H1 (cell line): ENCODE measurements around the gene RGP1. TPM values are rescaled to one million over a fixed set of nuclear protein-coding genes. Genes with fewer than 3 reads are reported as not detected.

Experiments
- CTCF ChIA-PET: fragments of 300-600 bp; sonication (Branson Sonifier 250); formaldehyde crosslinking; loops from one replicate; lab custom pipeline; 2021; ENCODE audit not compliant: partially characterized antibody; lab: Charles Lee
- POLR2A ChIA-PET: fragments of 300-600 bp; sonication (Branson Sonifier 250); formaldehyde crosslinking; loops from one replicate; lab custom pipeline; 2021; ENCODE audit warnings: inconsistent platforms; ENCODE audit not compliant: partially characterized antibody; lab: Charles Lee
- DNase-seq, 2 experiments: peaks; one replicate each; pipeline versions ENCODE4 v3.0.0 to v3.0.0-alpha.2; 2010 to 2022; ENCODE audit warnings: low spot score in 2 of 2, low read depth in 1 of 2, mixed read lengths in 1 of 2
- FAIRE-seq: peaks from 2 replicates; lab custom pipeline; 2011; peaks lifted over from hg19 to GRCh38; lab: Jason Lieb, UNC
- H2AFZ ChIP-seq: 2 replicates; pipeline ENCODE4 v1.8.1; 2012; ENCODE audit warnings: low read length, inconsistent platforms
- H2AK5ac ChIP-seq: 2 replicates; pipeline ENCODE4 v1.6.1; 2013; ENCODE audit warnings: low read depth, low read length
- H2BK120ac ChIP-seq: replicated peaks from 2 replicates; pipeline ENCODE3; 2013; ENCODE audit warnings: low read depth, low read length, inconsistent platforms
- H2BK12ac ChIP-seq: 2 replicates; pipeline ENCODE4 v1.6.1; 2013; ENCODE audit warnings: low read depth, low read length
- H2BK15ac ChIP-seq: 2 replicates; pipeline ENCODE4 v1.6.1; 2013; ENCODE audit warnings: low read length
- H2BK20ac ChIP-seq: 2 replicates; pipeline ENCODE4 v1.6.1; 2013; ENCODE audit warnings: low read length
- H2BK5ac ChIP-seq: 2 replicates; pipeline ENCODE4 v1.6.1; 2013; ENCODE audit warnings: low read depth, low read length
- H3K14ac ChIP-seq: 2 replicates; pipeline ENCODE4 v1.6.1; 2013; ENCODE audit warnings: inconsistent platforms; ENCODE audit not compliant: insufficient read length
- H3K18ac ChIP-seq: 2 replicates; pipeline ENCODE4 v1.6.1; 2013; ENCODE audit warnings: low read length; ENCODE audit errors: extremely low read depth
- H3K23ac ChIP-seq: 2 replicates; pipeline ENCODE4 v1.6.1; 2013; ENCODE audit warnings: inconsistent platforms; ENCODE audit not compliant: insufficient read length
- H3K23me2 ChIP-seq: 2 replicates; pipeline ENCODE4 v1.6.1; 2013; ENCODE audit warnings: low read depth, low read length
- H3K27ac ChIP-seq: 2 replicates; pipeline ENCODE4 v1.6.1; 2011; ENCODE audit warnings: low read depth, low read length, inconsistent platforms
- H3K27me3 ChIP-seq, 4 experiments: replicated peaks in 1 of 4; 1 replicate in 1 of 4; 2 replicates in 3 of 4; pipeline versions ENCODE4 v1.6.1 to v1.8.1; 2011 to 2013; ENCODE audit warnings: low read length in 3 of 4, mild to moderate bottlenecking in 3 of 4, inconsistent platforms in 2 of 4, mixed read lengths in 2 of 4, moderate library complexity in 1 of 4; ENCODE audit not compliant: control insufficient read depth in 3 of 4, insufficient read depth in 3 of 4; ENCODE audit errors: extremely low read depth in 1 of 4
- H3K36me3 ChIP-seq, 4 experiments: 2 replicates each; pipeline versions ENCODE4 v1.6.1 to v1.8.1; 2011 to 2013; ENCODE audit warnings: mild to moderate bottlenecking in 4 of 4, low read length in 3 of 4, moderate library complexity in 2 of 4, control low read depth in 1 of 4, inconsistent platforms in 1 of 4; ENCODE audit not compliant: insufficient read depth in 4 of 4, control insufficient read depth in 2 of 4
- H3K4ac ChIP-seq: replicated peaks from 2 replicates; pipeline ENCODE3; 2013; ENCODE audit warnings: low read length, low read depth, mixed read lengths, inconsistent platforms; ENCODE audit not compliant: insufficient read length
- H3K4me1 ChIP-seq, 4 experiments: replicated peaks in 1 of 4; 1 replicate in 1 of 4; 2 replicates in 3 of 4; pipeline versions ENCODE4 v1.6.1 to v1.8.1; 2011 to 2013; ENCODE audit warnings: low read length in 3 of 4, inconsistent platforms in 2 of 4, mixed read lengths in 1 of 4; ENCODE audit not compliant: insufficient read depth in 4 of 4, control insufficient read depth in 3 of 4
- H3K4me2 ChIP-seq, 2 experiments: 2 replicates each; pipeline versions ENCODE4 v1.6.1 to v1.8.1; 2011 to 2013; ENCODE audit warnings: low read depth in 2 of 2, low read length in 2 of 2, control low read depth in 1 of 2, inconsistent platforms in 1 of 2, mild to moderate bottlenecking in 1 of 2; ENCODE audit not compliant: insufficient read depth in 1 of 2
- H3K4me3 ChIP-seq, 4 experiments: fragments of 200-600, 300-600 bp in 1 of 4; sonication (generic), shearing (Covaris generic), sonication (Bioruptor Twin) in 1 of 4; 2 replicates each; pipeline versions ENCODE4 v1.5.1 to v1.8.1; 2011 to 2016; ENCODE audit warnings: low read length in 4 of 4, low read depth in 3 of 4, control low read depth in 2 of 4, inconsistent platforms in 2 of 4, mild to moderate bottlenecking in 2 of 4, mixed read lengths in 1 of 4, moderate library complexity in 1 of 4; ENCODE audit not compliant: insufficient read depth in 2 of 4; ENCODE audit errors: extremely low read depth in 1 of 4
- H3K56ac ChIP-seq: replicated peaks from 2 replicates; pipeline ENCODE3; 2013; ENCODE audit warnings: low read depth, mild to moderate bottlenecking, mixed read lengths, low read length, inconsistent platforms; ENCODE audit not compliant: insufficient read length
- H3K79me1 ChIP-seq: 2 replicates; pipeline ENCODE4 v1.6.1; 2013; ENCODE audit warnings: low read depth, low read length, control low read depth
- H3K79me2 ChIP-seq, 2 experiments: 2 replicates each; pipeline versions ENCODE4 v1.6.1 to v1.8.1; 2012 to 2013; ENCODE audit warnings: low read length in 2 of 2, mild to moderate bottlenecking in 2 of 2, inconsistent platforms in 1 of 2; ENCODE audit not compliant: insufficient read depth in 2 of 2, control insufficient read depth in 1 of 2
- H3K9ac ChIP-seq, 4 experiments: replicated peaks in 1 of 4; 1 replicate in 1 of 4; 2 replicates in 3 of 4; pipeline versions ENCODE4 v1.6.1 to v1.8.1; 2011 to 2013; ENCODE audit warnings: low read depth in 3 of 4, low read length in 3 of 4, control low read depth in 2 of 4, mild to moderate bottlenecking in 2 of 4, moderate library complexity in 2 of 4, inconsistent platforms in 1 of 4; ENCODE audit errors: extremely low read depth in 1 of 4
- H3K9me3 ChIP-seq, 2 experiments: 2 replicates each; pipeline versions ENCODE4 v1.6.1 to v1.8.1; 2012 to 2013; ENCODE audit warnings: mild to moderate bottlenecking in 2 of 2, moderate library complexity in 2 of 2, control low read depth in 1 of 2, inconsistent platforms in 1 of 2, low read depth in 1 of 2, low read length in 1 of 2, mixed read lengths in 1 of 2; ENCODE audit not compliant: insufficient read depth in 2 of 2
- H4K20me1 ChIP-seq, 2 experiments: replicated peaks in 1 of 2; 2 replicates each; pipeline versions ENCODE3 to v1.8.1; 2011 to 2013; ENCODE audit warnings: inconsistent platforms in 2 of 2, low read length in 2 of 2, mild to moderate bottlenecking in 1 of 2; ENCODE audit not compliant: insufficient read depth in 2 of 2, control insufficient read depth in 1 of 2
- H4K5ac ChIP-seq: 2 replicates; pipeline ENCODE4 v1.6.1; 2013; ENCODE audit warnings: low read length, low read depth, mixed read lengths, inconsistent platforms; ENCODE audit not compliant: insufficient read length
- H4K8ac ChIP-seq: 2 replicates; pipeline ENCODE4 v1.8.0; 2013; ENCODE audit warnings: mild to moderate bottlenecking, moderate library complexity, low read length, inconsistent platforms; ENCODE audit not compliant: insufficient read depth; ENCODE audit errors: extremely low read depth
- H4K91ac ChIP-seq: replicated peaks from 2 replicates; pipeline ENCODE3; 2013; ENCODE audit warnings: low read length, mixed read lengths, inconsistent platforms; ENCODE audit not compliant: insufficient read length
- CTBP2 ChIP-seq: IDR thresholded peaks from 2 replicates; pipeline ENCODE4 v1.7.0; 2011; ENCODE audit warnings: borderline replicate concordance, mild to moderate bottlenecking, moderate library complexity, mixed read lengths, low read length; ENCODE audit not compliant: insufficient read depth, insufficient read length
- FOSL1 ChIP-seq: IDR thresholded peaks from 2 replicates; pipeline ENCODE4 v1.6.1; 2011; ENCODE audit warnings: mild to moderate bottlenecking, low read depth, low read length, moderate library complexity; ENCODE audit not compliant: insufficient read depth
- KDM1A ChIP-seq: fragments of 200-600, 300-600 bp; sonication (generic); IDR thresholded peaks from 2 replicates; pipeline ENCODE4 v1.7.1; 2016; ENCODE audit warnings: mild to moderate bottlenecking, low read length, borderline replicate concordance
- NRF1 ChIP-seq: IDR thresholded peaks from 2 replicates; pipeline ENCODE4 v1.6.1; 2011; ENCODE audit warnings: mild to moderate bottlenecking, low read depth, low read length, improper control_type of control experiment
- RBBP5 ChIP-seq: IDR thresholded peaks from 2 replicates; pipeline ENCODE4 v1.7.1; 2012; ENCODE audit warnings: low read depth, mild to moderate bottlenecking, inconsistent platforms, low read length, moderate library complexity, borderline replicate concordance
- RFX5 ChIP-seq: IDR thresholded peaks from 2 replicates; pipeline ENCODE4 v1.6.1; 2011; ENCODE audit warnings: low read depth, low read length, improper control_type of control experiment, borderline replicate concordance
- SIRT6 ChIP-seq: IDR thresholded peaks from one replicate; pipeline ENCODE4 v1.7.1; 2012; ENCODE audit warnings: low read length, inconsistent platforms
- SP4 ChIP-seq: IDR thresholded peaks from 2 replicates; pipeline ENCODE4 v1.6.1; 2012; ENCODE audit warnings: low read length, inconsistent platforms
- SRF ChIP-seq: IDR thresholded peaks from 2 replicates; pipeline ENCODE4 v1.6.1; 2011; ENCODE audit warnings: mild to moderate bottlenecking, low read depth, low read length, moderate library complexity
- TAF7 ChIP-seq: optimal IDR thresholded peaks from 2 replicates; pipeline ENCODE3; 2011; ENCODE audit warnings: low read depth, mild to moderate bottlenecking, inconsistent platforms, low read length, moderate library complexity, borderline replicate concordance
- TBP ChIP-seq: IDR thresholded peaks from 2 replicates; pipeline ENCODE4 v1.6.1; 2011; ENCODE audit warnings: low read depth, low read length, improper control_type of control experiment
- WGBS, 2 experiments: shearing (Covaris generic) in 1 of 2; methylation state at CpG; one replicate each; pipeline versions ENCODE4 v1.1.6 to v1.1.7; 2013 to 2015; ENCODE audit warnings: low lambda C conversion rate in 2 of 2, mixed read lengths in 2 of 2, inconsistent platforms in 1 of 2, low coverage in 1 of 2, missing lambda C conversion rate in 1 of 2; ENCODE audit not compliant: insufficient replicate concordance in 2 of 2, insufficient coverage in 1 of 2, insufficient read length in 1 of 2; ENCODE audit errors: extremely low coverage in 1 of 2, missing lambda C conversion rate in 1 of 2; 5-methylcytosine and 5-hydroxymethylcytosine counted together
- polyA plus RNA-seq, 7 experiments: library from polyadenylated mRNA; depleted of rRNA in 3 of 7; stranded (reverse) in 5 of 7; unstranded in 2 of 7; fragments of >200 nt in 5 of 7; fragments of 200-250 nt in 2 of 7; gene quantifications; 1 replicate in 5 of 7; 2 replicates in 1 of 7; 4 replicates in 1 of 7; pipeline versions ENCODE4 v1.2.1 to v1.2.3, GENCODE V29; 2011 to 2013; ENCODE audit warnings: missing spikeins in 2 of 7, mixed read lengths in 2 of 7
- total RNA-seq: library from RNA; stranded (reverse); fragmentation: NEBNext Ultra II Directional; extraction: Animal tissue kit (Norgen Biotek cat#: 25700); gene quantifications from 2 replicates; pipeline ENCODE4 v1.2.1, GENCODE V29; 2021
- TF ChIP-seq, protein P1 (sequence below): IDR thresholded peaks from 2 replicates; pipeline ENCODE4 v1.6.1; 2011; ENCODE audit warnings: low read depth, mild to moderate bottlenecking, low read length; ENCODE audit not compliant: insufficient read depth

Gene RGP1
- total and polyA plus RNA-seq, 2 of the 8 experiments (the other 6 are each of a cell fraction or from before 2014, with no cell fraction given), result 11.8 to 22.7 TPM

DNA sequence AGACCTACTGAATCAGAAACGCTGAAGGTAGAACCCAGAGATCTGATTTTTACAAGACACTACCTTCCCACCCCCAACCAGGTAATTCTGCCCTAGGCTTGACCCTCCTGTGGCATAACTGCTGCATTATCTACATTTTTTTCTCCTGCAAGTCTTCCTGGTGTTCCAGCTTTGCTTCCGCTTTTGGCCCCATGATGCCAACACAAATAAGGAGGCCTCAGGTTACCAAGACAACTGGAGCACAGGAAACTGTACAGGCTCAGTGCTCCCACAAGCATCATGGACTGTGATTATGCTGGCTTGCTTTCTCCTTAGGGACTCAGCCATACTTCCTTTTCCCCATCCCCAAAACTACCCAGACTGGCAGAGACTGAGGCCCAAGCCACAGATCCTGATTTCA lies 11.6 kb downstream of the RGP1 start:
- Histone ChIP-seq H3K79me1 (no peaks in the 10 kb centered on the region), H3K9ac (no peak overlapping the region), H4K91ac (no peak overlapping the region), H2AK5ac (no peak overlapping the region), H2BK12ac (no peak overlapping the region), H2BK15ac (no peak overlapping the region), H4K20me1 (no peaks in the 10 kb centered on the region), H3K36me3 (no peaks in the 10 kb centered on the region), H3K4ac (no peak overlapping the region), H3K56ac (no peak overlapping the region), H3K18ac (no peak overlapping the region), H3K4me1 (peaks cover 0 to 5% (median 0%) of the 10 kb centered on the region in 4 experiments; a peak in 2 of 7 replicates), H2BK20ac (no peak overlapping the region), H3K27me3 (no peaks in the 10 kb centered on the region), H3K27ac (no peak overlapping the region), H4K5ac (no peak overlapping the region), H3K4me3 (no peak overlapping the region), H3K9me3 (no peaks in the 10 kb centered on the region), H3K23ac (no peak overlapping the region), H4K8ac (no peak overlapping the region), H3K23me2 (no peaks in the 10 kb centered on the region; the same call in 1 of the 2 replicates), H3K79me2 (peaks cover 0 to 24% of the 10 kb centered on the region in 2 experiments; a peak in 2 of 4 replicates), H3K4me2 (no peak overlapping the region), H2BK5ac (no peak overlapping the region), H2AFZ (no peak overlapping the region), H2BK120ac (no peak overlapping the region), H3K14ac (no peak overlapping the region)
- TF ChIP-seq SRF (no peak), NRF1 (no peak), RFX5 (no peak), RBBP5 (no peak), TAF7 (no peak), FOSL1 (no peak), KDM1A (no peak), TBP (no peak), SIRT6 (no peak), CTBP2 (no peak), SP4 (no peak)
- TF ChIP-seq, protein P1, sequence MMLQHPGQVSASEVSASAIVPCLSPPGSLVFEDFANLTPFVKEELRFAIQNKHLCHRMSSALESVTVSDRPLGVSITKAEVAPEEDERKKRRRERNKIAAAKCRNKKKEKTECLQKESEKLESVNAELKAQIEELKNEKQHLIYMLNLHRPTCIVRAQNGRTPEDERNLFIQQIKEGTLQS, result no peak
- CTCF ChIA-PET, result interaction anchor here (1.0 to 1.8 kb wide), 6 partner anchors 15 to 78 kb away, joined by 3 to 4 read pairs (median 4); no protein-coding TSS in a partner anchor
- WGBS, 2 experiments, result 84% methylated on average over 2 of the region's 2 CpGs; no CpG with 5 or more reads in 1 of the 2 experiments
- DNase-seq, result no peak
- POLR2A ChIA-PET, result interaction anchor here (0.8 to 1.6 kb wide), 6 partner anchors 8 to 95 kb away, joined by 3 to 4 read pairs (median 3); no protein-coding TSS in a partner anchor
- no peak for FAIRE-seq
